PC-3 (cell line): Measurements from ENCODE around the gene BFSP1.

Experiments
- EZH2 ChIP-seq: fragments of 300-600 bp; sonication (generic); IDR thresholded peaks from one replicate; pipeline ENCODE4 v1.6.1; 2017; ENCODE audit warnings: antibody characterized with exemption, mild to moderate bottlenecking, low read length; ENCODE audit not compliant: unreplicated experiment
- EZH2phosphoT487 ChIP-seq: fragments of 300-600 bp; sonication (generic); IDR thresholded peaks from 2 replicates; pipeline ENCODE4 v1.6.1; 2018; ENCODE audit warnings: mild to moderate bottlenecking, antibody characterized with exemption, low read length, borderline replicate concordance
- TF ChIP-seq, protein P1 (sequence below): fragments of 300-600 bp; sonication (generic); conservative IDR thresholded peaks from 2 replicates; pipeline ENCODE4 v1.5.1; 2017; ENCODE audit warnings: antibody characterized with exemption, low read depth, mild to moderate bottlenecking, low read length

DNA sequence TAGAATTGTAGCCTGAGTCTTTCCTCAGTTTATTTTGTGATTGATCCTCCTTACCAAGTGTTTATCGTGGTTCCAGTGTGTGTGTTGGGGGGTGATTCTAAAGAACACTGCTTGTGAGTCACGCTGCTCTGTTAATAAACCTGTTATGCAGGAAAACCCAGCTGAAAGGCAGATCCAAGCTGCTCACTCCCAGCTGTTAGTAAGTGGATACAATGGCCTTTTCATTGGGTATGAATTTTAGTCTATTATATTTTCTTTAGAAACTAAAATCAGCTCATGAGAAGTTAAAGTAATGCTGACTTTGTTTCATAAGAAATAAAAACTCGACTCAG, 26.5 kb upstream of the BFSP1 start:
- TF ChIP-seq, protein P1, sequence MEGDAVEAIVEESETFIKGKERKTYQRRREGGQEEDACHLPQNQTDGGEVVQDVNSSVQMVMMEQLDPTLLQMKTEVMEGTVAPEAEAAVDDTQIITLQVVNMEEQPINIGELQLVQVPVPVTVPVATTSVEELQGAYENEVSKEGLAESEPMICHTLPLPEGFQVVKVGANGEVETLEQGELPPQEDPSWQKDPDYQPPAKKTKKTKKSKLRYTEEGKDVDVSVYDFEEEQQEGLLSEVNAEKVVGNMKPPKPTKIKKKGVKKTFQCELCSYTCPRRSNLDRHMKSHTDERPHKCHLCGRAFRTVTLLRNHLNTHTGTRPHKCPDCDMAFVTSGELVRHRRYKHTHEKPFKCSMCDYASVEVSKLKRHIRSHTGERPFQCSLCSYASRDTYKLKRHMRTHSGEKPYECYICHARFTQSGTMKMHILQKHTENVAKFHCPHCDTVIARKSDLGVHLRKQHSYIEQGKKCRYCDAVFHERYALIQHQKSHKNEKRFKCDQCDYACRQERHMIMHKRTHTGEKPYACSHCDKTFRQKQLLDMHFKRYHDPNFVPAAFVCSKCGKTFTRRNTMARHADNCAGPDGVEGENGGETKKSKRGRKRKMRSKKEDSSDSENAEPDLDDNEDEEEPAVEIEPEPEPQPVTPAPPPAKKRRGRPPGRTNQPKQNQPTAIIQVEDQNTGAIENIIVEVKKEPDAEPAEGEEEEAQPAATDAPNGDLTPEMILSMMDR: no peak
- no peak for TF ChIP-seq EZH2phosphoT487
- no peak for TF ChIP-seq EZH2
